ENCODE results near the gene CCDC195.
A peak's percentile ranks its signal among the peaks of the same experiment; 100 is the strongest.

The CCDC195 gene

GRCh38 chr2:224716201-224716600 is at the start of gene CCDC195:
CCDC195 (minus strand) TSS chr2:224716365; CDS start chr2:224716365, 0 bp downstream.
- H3K27ac ChIP-seq, result no peak within 1 kb of the TSS
- TF ChIP-seq CTCF (IDR thresholded peaks at IDR 0.05) (no peak), ZFX (IDR thresholded peaks at IDR 0.05; ENCODE audit: borderline replicate concordance) (no peak)

GRCh38 chr2:224764565-224765236 is 48.5 kb upstream of the CCDC195 start:
- no peak for TF ChIP-seq CTCF (IDR thresholded peaks at IDR 0.05)
- TF ChIP-seq ZFX (IDR thresholded peaks at IDR 0.05; ENCODE audit: borderline replicate concordance), result no peak
- no peak overlapping the region for H3K27ac ChIP-seq

- TF ChIP-seq ZFX (IDR thresholded peaks at IDR 0.05; ENCODE audit: borderline replicate concordance) (no peak), CTCF (IDR thresholded peaks at IDR 0.05) (no peak)
- H3K27ac ChIP-seq, result no peak overlapping the region
Measured at GRCh38 chr2:224757934-224758548, 41.9 kb upstream of the CCDC195 start.

GRCh38 chr2:224753743-224754540 is 37.8 kb upstream of the CCDC195 start:
- no peak for TF ChIP-seq CTCF (IDR thresholded peaks at IDR 0.05)
- TF ChIP-seq ZFX (IDR thresholded peaks at IDR 0.05; ENCODE audit: borderline replicate concordance), result no peak
- no peak overlapping the region for H3K27ac ChIP-seq

- TF ChIP-seq CTCF (IDR thresholded peaks at IDR 0.05), result no peak
- no peak for TF ChIP-seq ZFX (IDR thresholded peaks at IDR 0.05; ENCODE audit: borderline replicate concordance)
- H3K27ac ChIP-seq, result no peak overlapping the region
Measured at GRCh38 chr2:224751996-224752698, 36.0 kb upstream of the CCDC195 start.

GRCh38 chr2:224749136-224749535 is 33.0 kb upstream of the CCDC195 start:
- TF ChIP-seq CTCF (IDR thresholded peaks at IDR 0.05), result peak; percentile 25
- TF ChIP-seq ZFX (IDR thresholded peaks at IDR 0.05; ENCODE audit: borderline replicate concordance), result no peak

More at GRCh38 chr2:224749136-224749535, 33.0 kb upstream of the CCDC195 start:
- no peak overlapping the region for H3K27ac ChIP-seq

All from 22Rv1 (cell line).